HepG2 (cell line): ENCODE measurements around the gene MED25. TPM values are rescaled to one million over a fixed set of nuclear protein-coding genes. Genes with fewer than 3 reads are reported as not detected.

Experiments used
- AHR ChIP-seq: IDR thresholded peaks from 2 replicates; pipeline ENCODE4 v1.6.1; 2018; ENCODE audit warnings: missing genetic modification reagents, missing compliant biosample characterization
- CENPX ChIP-seq: sonication (generic); formaldehyde crosslinking; IDR thresholded peaks from 2 replicates; pipeline ENCODE4 v1.9.0; 2021; ENCODE audit warnings: mild to moderate bottlenecking, missing genetic modification reagents, moderate library complexity
- FOXP1 ChIP-seq, 2 experiments: fragments of 450-650 bp in 1 of 2; IDR thresholded peaks; 2 replicates each; pipeline ENCODE4 v1.6.1; 2017 to 2018; ENCODE audit warnings: antibody characterized with exemption in 1 of 2
- GFI1 ChIP-seq: sonication (generic); formaldehyde crosslinking; IDR thresholded peaks from 2 replicates; pipeline ENCODE4 v1.5.0; 2020; ENCODE audit warnings: missing genetic modification reagents, mild to moderate bottlenecking, borderline replicate concordance
- HMGA1 ChIP-seq: sonication (generic); formaldehyde crosslinking; conservative IDR thresholded peaks from 2 replicates; pipeline ENCODE4 v1.4.0; 2020; ENCODE audit warnings: missing genetic modification reagents
- KDM5A ChIP-seq: fragments of 200-600 bp; sonication (generic); IDR thresholded peaks from 2 replicates; pipeline ENCODE4 v1.7.0; 2018; ENCODE audit warnings: antibody characterized with exemption, mild to moderate bottlenecking, low read length, borderline replicate concordance
- KLF13 ChIP-seq: sonication (generic); formaldehyde crosslinking; IDR thresholded peaks from 2 replicates; pipeline ENCODE4 v1.4.0; 2020; ENCODE audit warnings: mild to moderate bottlenecking, missing genetic modification reagents
- MLX ChIP-seq: IDR thresholded peaks from 2 replicates; pipeline ENCODE4 v1.6.1; 2016
- RELA ChIP-seq: sonication (generic); formaldehyde crosslinking; IDR thresholded peaks from 2 replicates; pipeline ENCODE4 v1.4.0; 2020; ENCODE audit warnings: missing genetic modification reagents
- SIX4 ChIP-seq: sonication (generic); formaldehyde crosslinking; IDR thresholded peaks from 2 replicates; pipeline ENCODE4 v1.4.0; 2020; ENCODE audit warnings: missing genetic modification reagents
- SOX5 ChIP-seq: IDR thresholded peaks from 2 replicates; pipeline ENCODE4 v1.6.1; 2016; ENCODE audit warnings: borderline replicate concordance
- WIZ ChIP-seq: sonication (generic); formaldehyde crosslinking; IDR thresholded peaks from 2 replicates; pipeline ENCODE4 v1.5.1; 2020; ENCODE audit warnings: mild to moderate bottlenecking, missing genetic modification reagents
- YEATS2 ChIP-seq: sonication (generic); formaldehyde crosslinking; IDR thresholded peaks from 2 replicates; pipeline ENCODE4 v1.4.0; 2020; ENCODE audit warnings: missing genetic modification reagents, borderline replicate concordance
- YEATS4 ChIP-seq: sonication (generic); formaldehyde crosslinking; IDR thresholded peaks from 2 replicates; pipeline ENCODE4 v1.4.0; 2020; ENCODE audit warnings: missing genetic modification reagents, borderline replicate concordance
- ZBTB14 ChIP-seq: sonication (generic); formaldehyde crosslinking; IDR thresholded peaks from 2 replicates; pipeline ENCODE4 v1.4.0; 2020; ENCODE audit warnings: missing genetic modification reagents
- ZMYM3 ChIP-seq: sonication (generic); formaldehyde crosslinking; IDR thresholded peaks from 2 replicates; pipeline ENCODE4 v1.5.1; 2020; ENCODE audit warnings: mild to moderate bottlenecking, missing genetic modification reagents
- ZNF256 ChIP-seq: sonication (generic); formaldehyde crosslinking; conservative IDR thresholded peaks from 2 replicates; pipeline ENCODE4 v1.4.0; 2020; ENCODE audit warnings: missing genetic modification reagents
- ZNF329 ChIP-seq: sonication (generic); formaldehyde crosslinking; IDR thresholded peaks from 2 replicates; pipeline ENCODE4 v1.9.0; 2021; ENCODE audit warnings: low read depth, mild to moderate bottlenecking, missing genetic modification reagents
- ZNF484 ChIP-seq: sonication (generic); formaldehyde crosslinking; IDR thresholded peaks from 2 replicates; pipeline ENCODE4 v1.5.1; 2020; ENCODE audit warnings: mild to moderate bottlenecking, low read depth, missing genetic modification reagents, borderline replicate concordance
- ZNF619 ChIP-seq: sonication (generic); formaldehyde crosslinking; IDR thresholded peaks from 2 replicates; pipeline ENCODE4 v1.4.0; 2020; ENCODE audit warnings: mild to moderate bottlenecking, missing genetic modification reagents
- ZNF652 ChIP-seq: IDR thresholded peaks from 2 replicates; pipeline ENCODE4 v1.6.1; 2016; ENCODE audit warnings: low read depth, borderline replicate concordance
- ZNF850 ChIP-seq: sonication (generic); formaldehyde crosslinking; conservative IDR thresholded peaks from 2 replicates; pipeline ENCODE4 v1.9.0; 2021; ENCODE audit warnings: mild to moderate bottlenecking, missing genetic modification reagents
- ZNF879 ChIP-seq: sonication (generic); formaldehyde crosslinking; IDR thresholded peaks from 2 replicates; pipeline ENCODE4 v1.8.1; 2023; ENCODE audit warnings: missing genetic modification reagents
- polyA plus RNA-seq, 8 experiments: library from polyadenylated mRNA; depleted of rRNA in 3 of 8; stranded (reverse) in 7 of 8; unstranded in 1 of 8; fragments of >200 nt; fragmentation: Illumina TruSeq in 4 of 8; extraction: Trizol in 4 of 8; gene quantifications; 2 replicates each; pipeline versions ENCODE4 v1.2.1 to v1.2.3, GENCODE V29; 2011 to 2016; ENCODE audit warnings: low read depth in 4 of 8, missing spikeins in 1 of 8, mixed read lengths in 1 of 8; ENCODE audit not compliant: insufficient read depth in 1 of 8
- total RNA-seq, 5 experiments: library from RNA; depleted of rRNA; stranded (reverse); fragments of >200 nt; fragmentation: Illumina TruSeq; extraction: Trizol; gene quantifications; 2 replicates each; pipeline ENCODE4 v1.2.3, GENCODE V29; 2016; ENCODE audit warnings: low read depth in 1 of 5
- TF ChIP-seq, protein P1 (sequence below): sonication (generic); formaldehyde crosslinking; IDR thresholded peaks from 2 replicates; pipeline ENCODE4 v1.5.0; 2020; ENCODE audit warnings: missing genetic modification reagents, mild to moderate bottlenecking, borderline replicate concordance
- TF ChIP-seq, protein P2 (sequence below): sonication (generic); formaldehyde crosslinking; conservative IDR thresholded peaks from 2 replicates; pipeline ENCODE4 v1.8.0; 2022; ENCODE audit warnings: missing genetic modification reagents
- TF ChIP-seq, protein P3 (sequence below): sonication (generic); formaldehyde crosslinking; IDR thresholded peaks from 2 replicates; pipeline ENCODE4 v1.5.1; 2020; ENCODE audit warnings: missing genetic modification reagents, mild to moderate bottlenecking, borderline replicate concordance

The MED25 gene
- total and polyA plus RNA-seq, 2 of the 13 experiments (the other 11 are each of a cell fraction or from before 2014, with no cell fraction given) = 11.1 to 15.1 TPM

DNA sequence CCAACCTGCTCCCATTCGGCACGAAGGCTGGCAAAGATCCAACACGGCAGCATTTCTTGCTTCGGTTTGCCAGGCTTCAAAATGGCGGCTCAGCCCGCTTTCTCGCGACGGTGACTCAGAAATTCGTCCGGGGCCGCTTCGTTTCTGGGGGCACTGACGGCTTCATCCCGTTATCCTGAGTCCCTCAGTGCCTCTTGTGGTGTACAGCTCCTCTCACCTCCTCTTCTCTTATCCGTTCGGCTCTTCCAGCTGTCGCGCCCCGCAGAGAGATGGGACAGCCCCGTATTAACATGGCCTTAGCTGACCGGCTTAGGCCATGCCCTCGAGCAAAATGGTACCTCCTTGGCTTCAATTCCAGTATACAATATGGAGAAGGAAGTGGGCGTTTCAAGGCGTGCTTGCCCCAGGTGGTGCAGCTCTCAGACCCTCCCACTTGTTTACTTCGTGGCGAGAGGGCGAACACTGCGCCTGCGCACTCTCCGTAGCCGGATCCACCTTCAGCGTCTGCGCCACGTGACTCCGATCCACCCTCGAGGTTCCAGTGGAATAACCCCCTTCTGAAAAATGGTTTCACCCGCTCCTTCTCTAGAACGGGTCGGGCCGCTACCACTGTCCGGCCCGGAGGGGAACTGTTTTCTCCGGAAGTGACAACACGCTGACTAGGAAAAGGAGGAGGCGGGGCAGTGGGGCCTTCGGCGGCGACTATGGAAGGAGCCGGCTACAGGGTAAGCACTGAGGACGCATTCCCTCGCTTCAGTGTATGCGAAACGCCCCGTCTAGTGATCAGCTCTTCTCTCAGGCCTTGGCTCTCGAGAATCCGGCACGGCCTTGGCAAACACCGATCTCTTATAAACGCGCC lies 59.2 kb downstream of the MED25 start, which contains the start of the genes AKT1S1 and TBC1D17 (continued):
- TF ChIP-seq ZNF484 (CRISPR knock-in tag) (no peak), ZNF879 (no peak), ZBTB14 (no peak), ZNF256 (CRISPR knock-in tag) (no peak), ZNF850 (CRISPR knock-in tag) (no peak), ZNF329 (CRISPR knock-in tag) (no peak), SIX4 (CRISPR knock-in tag) (no peak), SOX5 (CRISPR knock-in tag) (no peak), GFI1 (no peak), RELA (0 out of 2 replicates have a peak, but pooled peaks have one; percentile 7), AHR (CRISPR knock-in tag) (peak; percentile 75; the same call in 1 of the 2 replicates), YEATS2 (CRISPR knock-in tag) (peak; percentile 82), FOXP1 (IDR thresholded peaks at IDR 0.05) (peak; percentile 88), FOXP1 (CRISPR knock-in tag; IDR thresholded peaks at IDR 0.05) (no peak; the same call in none of the 2 replicates), KLF13 (CRISPR knock-in tag) (no peak), MLX (peak; percentile 69), KDM5A (peak; percentile 84), YEATS4 (no peak), HMGA1 (CRISPR knock-in tag) (no peak), ZNF619 (CRISPR knock-in tag) (no peak), ZMYM3 (CRISPR knock-in tag) (no peak), ZNF652 (0 out of 2 replicates have a peak, but pooled peaks have one; percentile 13), CENPX (CRISPR knock-in tag) (no peak), WIZ (no peak)
- TF ChIP-seq, protein P1, sequence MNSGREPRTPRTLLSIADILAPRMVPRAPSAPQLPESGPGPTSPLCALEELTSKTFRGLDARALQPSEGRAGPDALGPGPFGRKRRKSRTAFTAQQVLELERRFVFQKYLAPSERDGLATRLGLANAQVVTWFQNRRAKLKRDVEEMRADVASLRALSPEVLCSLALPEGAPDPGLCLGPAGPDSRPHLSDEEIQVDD (CRISPR knock-in tag) = no peak
- TF ChIP-seq, protein P2, sequence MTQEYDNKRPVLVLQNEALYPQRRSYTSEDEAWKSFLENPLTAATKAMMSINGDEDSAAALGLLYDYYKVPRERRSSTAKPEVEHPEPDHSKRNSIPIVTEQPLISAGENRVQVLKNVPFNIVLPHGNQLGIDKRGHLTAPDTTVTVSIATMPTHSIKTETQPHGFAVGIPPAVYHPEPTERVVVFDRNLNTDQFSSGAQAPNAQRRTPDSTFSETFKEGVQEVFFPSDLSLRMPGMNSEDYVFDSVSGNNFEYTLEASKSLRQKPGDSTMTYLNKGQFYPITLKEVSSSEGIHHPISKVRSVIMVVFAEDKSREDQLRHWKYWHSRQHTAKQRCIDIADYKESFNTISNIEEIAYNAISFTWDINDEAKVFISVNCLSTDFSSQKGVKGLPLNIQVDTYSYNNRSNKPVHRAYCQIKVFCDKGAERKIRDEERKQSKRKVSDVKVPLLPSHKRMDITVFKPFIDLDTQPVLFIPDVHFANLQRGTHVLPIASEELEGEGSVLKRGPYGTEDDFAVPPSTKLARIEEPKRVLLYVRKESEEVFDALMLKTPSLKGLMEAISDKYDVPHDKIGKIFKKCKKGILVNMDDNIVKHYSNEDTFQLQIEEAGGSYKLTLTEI (CRISPR knock-in tag) = no peak
- TF ChIP-seq, protein P3, sequence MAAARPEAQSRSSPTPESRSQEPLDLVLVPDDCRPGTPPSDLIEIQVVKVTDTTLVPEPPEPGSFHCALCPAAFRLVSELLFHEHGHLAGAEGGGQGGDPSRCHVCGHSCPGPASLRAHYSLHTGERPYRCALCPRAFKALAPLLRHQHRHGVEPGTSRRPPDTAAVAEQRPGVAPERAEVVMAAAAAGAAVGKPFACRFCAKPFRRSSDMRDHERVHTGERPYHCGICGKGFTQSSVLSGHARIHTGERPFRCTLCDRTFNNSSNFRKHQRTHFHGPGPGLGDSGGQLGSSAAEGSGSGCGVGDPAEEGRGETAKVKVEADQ (CRISPR knock-in tag) = no peak
